Activated CD8-positive, alpha-beta memory T cell treated with anti-CD3 and anti-CD28 coated beads for 36 hours (primary cell): Measurements from ENCODE around the gene OR10H4. TPM values are rescaled to one million over a fixed set of nuclear protein-coding genes. Genes with fewer than 3 reads are reported as not detected.
"Not testable (repeated sequence)": the region's sequence is repeated elsewhere in the genome, so short reads cannot be mapped to it uniquely, and the experiment has no call there.

Source experiments
- CTCF ChIA-PET: fragments of 350-600 bp; sonication (Branson Sonifier 250); formaldehyde crosslinking; loops from one replicate; lab custom pipeline; 2021; ENCODE audit warnings: antibody characterized with exemption; lab: Charles Lee
- POLR2A ChIA-PET: fragments of 350-600 bp; sonication (Branson Sonifier 250); formaldehyde crosslinking; loops from one replicate; lab custom pipeline; 2021; ENCODE audit warnings: antibody characterized with exemption; lab: Charles Lee
- total RNA-seq, 2 experiments: library from RNA; stranded (reverse); gene quantifications; one replicate each; pipeline ENCODE4 v1.2.3, GENCODE V29; 2021

Gene OR10H4, protein sequence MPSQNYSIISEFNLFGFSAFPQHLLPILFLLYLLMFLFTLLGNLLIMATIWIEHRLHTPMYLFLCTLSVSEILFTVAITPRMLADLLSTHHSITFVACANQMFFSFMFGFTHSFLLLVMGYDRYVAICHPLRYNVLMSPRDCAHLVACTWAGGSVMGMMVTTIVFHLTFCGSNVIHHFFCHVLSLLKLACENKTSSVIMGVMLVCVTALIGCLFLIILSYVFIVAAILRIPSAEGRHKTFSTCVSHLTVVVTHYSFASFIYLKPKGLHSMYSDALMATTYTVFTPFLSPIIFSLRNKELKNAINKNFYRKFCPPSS
- total RNA-seq: not detected

DNA sequence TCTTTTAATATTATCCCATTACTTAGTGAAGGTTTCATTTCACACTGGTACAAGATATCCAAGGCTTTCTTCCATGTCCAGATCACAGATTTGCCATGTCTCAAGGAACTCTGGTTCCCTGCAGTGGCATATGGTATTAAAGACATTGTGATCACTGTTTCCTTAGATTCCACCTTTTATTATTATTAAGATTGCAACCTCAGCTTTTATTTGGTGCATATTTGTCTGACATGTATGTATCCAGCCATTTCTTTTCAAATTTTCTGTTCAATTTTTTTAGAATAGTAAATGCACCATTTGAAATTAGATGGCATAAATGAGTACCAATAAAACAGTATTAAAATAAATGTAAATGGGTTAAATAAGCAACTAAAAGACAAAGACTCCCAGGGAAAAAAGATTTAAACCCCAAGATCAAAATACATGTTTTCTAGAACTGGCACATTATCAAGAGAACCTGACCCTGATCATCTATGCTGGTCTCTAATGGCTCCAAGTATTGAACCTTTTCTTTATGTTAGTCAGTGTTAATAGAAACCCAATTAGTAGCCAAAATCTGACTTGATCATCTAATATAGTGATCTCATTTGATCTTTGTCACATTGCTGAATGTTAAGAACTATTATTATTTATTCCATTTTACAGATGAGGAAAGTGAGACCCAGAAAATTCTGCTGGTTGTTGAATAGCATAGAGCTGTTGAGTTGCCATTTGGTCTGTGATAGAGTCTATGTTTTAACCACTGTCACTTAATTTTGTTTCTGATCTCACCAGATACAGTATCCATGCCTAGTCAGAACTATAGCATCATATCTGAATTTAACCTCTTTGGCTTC, at the start of gene OR10H4:
TSS of gene OR10H4 (plus strand) at position 786 of the 836 bp plus-strand sequence. CDS start at position 786, 0 bp downstream.
- ChIA-PET POLR2A (no interaction called here), CTCF (no interaction called here)

DNA sequence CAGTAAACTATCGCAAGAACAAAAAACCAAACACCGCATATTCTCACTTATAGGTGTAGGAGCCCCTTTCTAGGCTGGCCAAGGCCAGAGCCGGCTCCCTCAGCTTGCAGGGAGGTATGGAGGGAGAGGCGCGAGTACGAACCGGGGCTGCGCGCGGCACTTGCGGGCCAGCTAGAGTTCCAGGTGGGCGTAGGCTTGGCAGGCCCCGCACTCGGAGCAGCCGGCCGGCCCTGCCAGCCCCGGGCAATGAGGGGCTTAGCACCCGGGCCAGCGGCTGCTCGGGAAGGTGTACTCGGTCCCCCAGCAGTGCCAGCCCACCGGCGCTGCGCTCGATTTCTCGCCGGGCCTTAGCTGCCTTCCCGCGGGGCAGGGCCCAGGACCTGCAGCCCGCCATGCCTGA, 49.2 kb upstream of the OR10H4 start:
- POLR2A ChIA-PET: interaction anchor here (0.7 kb wide), 1 partner anchor 42 kb away, joined by 3 read pairs; no protein-coding TSS in a partner anchor
- CTCF ChIA-PET: not testable (repeated sequence)

DNA sequence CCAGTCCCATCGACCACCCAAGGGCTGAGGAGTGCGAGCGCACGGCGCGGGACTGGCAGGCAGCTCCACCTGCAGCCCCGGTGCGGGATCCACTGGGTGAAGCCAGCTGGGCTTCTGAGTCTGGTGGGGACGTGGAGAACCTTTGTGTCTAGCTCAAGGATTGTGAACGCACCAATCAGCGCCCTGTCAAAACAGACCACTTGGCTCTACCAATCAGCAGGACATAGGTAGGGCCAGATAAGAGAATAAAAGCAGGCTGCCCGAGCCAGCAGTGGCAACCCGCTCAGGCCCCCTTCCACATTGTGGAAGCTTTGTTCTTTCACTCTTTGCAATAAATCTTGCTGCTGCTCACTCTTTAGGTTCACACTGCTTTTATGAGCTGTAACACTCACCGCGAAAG, 48.8 kb upstream of the OR10H4 start:
- POLR2A ChIA-PET: interaction anchor here (0.7 kb wide), 1 partner anchor 42 kb away, joined by 3 read pairs; no protein-coding TSS in a partner anchor
- CTCF ChIA-PET: not testable (repeated sequence)

DNA sequence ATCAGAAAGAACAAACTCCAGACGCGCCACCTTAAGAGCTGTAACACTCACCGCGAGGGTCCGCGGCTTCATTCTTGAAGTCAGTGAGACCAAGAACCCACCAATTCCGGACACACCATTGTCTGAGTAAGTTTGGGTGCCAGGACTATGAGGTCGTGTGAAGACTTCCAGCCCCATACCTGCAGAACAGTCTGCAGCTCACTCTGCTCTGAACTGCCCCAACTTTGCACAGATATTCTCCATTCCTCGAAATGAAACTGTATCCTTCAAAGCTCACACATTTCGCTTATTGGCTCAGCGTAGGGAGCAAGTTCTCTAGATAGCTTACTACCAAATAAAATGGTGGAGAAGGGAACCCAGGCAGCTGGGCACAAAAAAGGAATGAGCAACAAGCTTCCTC, 48.3 kb upstream of the OR10H4 start:
- POLR2A ChIA-PET: no interaction called here

DNA sequence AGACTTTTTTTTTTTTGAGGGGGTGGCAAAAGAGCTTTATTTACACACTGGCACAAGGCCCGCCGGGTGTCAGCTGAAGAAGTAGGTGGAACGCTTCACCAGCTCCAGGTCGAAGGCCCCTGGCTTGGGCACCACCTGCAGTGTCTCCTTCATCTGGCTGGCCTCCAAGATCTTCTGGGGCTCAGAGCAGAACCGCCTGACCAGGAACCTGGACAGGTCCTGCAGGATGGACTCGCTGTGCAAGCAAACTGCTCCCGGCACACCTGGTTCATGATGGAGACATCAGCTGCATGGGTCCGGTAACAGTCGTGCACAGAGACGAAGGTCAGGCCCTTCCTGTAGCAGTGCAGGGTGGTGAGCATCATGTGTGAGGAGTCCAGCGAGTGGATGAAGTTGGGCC, 46.6 kb upstream of the OR10H4 start:
- ChIA-PET POLR2A (no interaction called here), CTCF (no interaction called here)

More for the DNA sequence above, 48.3 kb upstream of the OR10H4 start:
- CTCF ChIA-PET: no interaction called here

DNA sequence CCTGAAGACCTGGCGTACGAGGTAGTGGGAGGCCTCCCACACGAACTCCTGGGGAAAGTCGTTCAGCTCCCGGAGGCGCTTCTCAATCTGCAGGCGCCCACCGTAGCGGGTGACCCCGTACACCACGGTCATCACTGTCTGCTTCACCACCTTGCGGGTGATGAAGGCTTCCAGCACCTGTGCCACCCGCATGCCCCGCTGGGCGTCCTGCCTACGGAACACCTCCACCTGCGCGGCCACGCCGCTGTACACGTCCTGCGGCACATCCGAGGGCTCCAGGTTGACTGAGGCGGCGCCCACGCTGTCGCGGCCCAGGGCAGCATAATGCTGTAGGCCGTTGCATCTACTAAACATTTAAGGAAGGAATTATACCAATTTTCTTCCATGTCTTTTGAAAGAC, 45.9 kb upstream of the OR10H4 start:
- POLR2A ChIA-PET, CTCF ChIA-PET: not testable (repeated sequence)

DNA sequence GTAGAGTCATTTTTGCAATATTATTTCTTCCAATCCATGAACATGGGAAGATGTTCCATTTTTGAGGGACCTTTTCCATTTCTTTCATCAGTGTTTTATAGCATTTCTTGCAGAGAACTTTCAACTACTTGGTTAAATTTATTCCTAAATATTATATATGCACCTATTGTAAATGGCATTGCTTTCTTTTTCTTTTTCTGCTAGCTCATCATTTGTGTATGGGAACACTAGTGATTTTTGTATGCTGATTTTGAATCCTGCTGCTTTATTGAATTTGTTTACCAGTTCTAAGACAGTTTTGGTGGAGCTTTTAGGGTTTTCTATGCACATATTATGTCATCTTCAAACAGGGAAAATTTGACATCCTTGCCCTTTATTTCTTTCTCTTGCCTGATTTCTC, 43.8 kb upstream of the OR10H4 start:
- ChIA-PET CTCF (no interaction called here), POLR2A (no interaction called here)

DNA sequence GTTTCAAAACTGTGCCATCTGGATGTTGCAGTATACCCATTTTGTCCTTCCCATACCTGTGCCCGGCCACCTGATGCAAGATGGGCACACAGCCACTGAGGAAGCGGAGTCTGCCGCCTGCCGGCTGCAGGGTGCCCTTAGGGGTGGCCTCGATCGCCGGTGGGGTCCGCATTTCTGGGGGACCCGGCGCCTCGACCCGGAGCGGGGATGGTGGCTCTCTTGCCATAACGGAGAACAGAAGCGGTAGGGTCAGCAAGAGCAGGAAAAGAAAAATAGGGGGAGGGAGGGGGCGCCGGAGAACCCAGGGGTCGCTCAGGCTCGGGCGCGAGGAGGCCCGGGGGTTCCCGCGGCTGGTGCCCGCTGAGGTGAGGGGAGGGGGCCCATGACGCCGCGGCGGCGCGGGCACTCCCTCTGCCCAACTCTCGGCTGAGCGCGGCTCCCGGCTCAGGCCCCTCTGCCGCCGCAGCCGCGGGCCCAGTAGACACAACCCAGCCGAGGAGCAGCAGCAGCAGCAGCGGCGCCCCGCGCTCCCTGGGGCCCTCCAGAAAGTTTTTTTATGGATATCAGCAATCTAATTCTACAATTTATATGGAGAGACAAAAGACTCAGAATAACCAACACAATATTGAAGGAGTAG, 37.1 kb upstream of the OR10H4 start:
- ChIA-PET CTCF (no interaction called here), POLR2A (no interaction called here)

DNA sequence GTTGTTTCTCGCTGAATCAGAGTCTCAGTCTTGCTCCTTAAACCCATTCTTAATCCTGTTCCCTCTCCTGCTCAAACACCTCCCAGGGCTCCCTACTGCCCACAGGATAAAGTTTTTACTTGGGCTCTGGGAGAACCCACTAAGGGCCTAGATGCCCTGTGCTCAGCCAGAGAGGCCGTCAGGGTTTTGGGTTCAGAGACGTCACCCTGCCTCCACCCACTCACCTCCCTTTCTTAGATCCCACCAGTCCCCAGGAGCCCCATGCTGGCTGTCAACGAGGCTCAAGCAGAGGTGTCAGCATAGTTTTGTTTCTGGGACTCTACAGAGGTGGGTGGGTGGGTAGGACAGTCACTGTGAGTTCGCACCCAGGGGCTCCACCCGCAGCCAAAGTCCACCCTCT, 35.4 kb upstream of the OR10H4 start:
- POLR2A ChIA-PET: no interaction called here
- CTCF ChIA-PET: no interaction called here

DNA sequence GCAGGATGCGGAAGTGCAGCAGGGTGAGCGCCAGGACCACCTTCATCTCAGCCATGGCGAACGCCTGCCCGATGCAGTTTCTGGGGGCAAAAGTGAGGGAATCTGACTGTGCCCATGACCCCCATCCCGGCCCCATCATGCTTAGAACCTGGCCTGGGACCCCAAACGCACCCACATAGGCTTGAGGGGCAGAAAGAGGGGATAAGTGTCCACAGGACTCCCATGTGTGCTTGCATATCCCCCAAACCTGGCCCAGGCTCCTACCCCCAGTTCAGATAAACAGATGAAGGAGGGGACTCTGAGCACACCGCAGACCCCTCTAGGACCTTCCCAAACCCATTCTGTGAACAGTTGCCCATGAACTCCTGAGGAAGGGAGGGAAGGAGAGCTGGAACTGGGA, 35.0 kb upstream of the OR10H4 start:
- POLR2A ChIA-PET: no interaction called here

DNA sequence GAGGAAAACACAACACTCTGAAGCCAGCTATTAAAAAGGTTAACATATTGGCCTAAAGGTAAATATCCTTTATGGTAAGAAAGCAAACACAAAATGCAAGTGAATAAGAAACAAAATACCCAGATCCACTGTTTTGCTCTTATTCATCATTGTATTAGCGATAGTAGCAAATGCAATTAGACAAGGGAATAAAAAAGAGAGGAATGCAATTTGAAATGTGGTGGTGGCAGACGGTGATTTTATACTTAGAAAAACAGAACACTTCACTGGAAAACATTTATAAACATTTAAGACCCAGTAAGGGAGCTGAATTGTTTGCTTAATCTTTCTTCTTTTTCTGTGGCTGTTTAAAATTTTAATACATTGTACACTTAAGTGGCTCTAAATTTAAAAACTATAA, 33.7 kb upstream of the OR10H4 start:
- ChIA-PET POLR2A (no interaction called here), CTCF (no interaction called here)

More for the DNA sequence above, 35.0 kb upstream of the OR10H4 start:
- CTCF ChIA-PET: no interaction called here

DNA sequence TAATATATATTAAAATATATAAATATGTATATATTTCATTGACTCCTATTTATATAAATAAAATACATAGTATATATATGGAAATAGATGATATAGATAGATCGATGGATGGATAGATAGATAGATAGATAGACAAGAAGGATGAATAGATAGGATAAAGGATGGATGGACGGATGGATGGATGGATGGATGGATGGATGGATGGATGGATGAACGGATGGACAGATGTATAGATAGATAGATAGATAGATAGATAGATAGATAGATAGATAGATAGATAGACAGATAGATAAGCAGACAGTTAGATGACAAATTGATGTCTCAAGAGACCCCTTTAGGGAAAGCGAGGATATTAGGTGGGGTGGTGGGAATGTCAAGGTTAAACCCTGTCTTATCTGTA, 29.6 kb upstream of the OR10H4 start:
- ChIA-PET CTCF (interaction anchor here (0.5 to 0.6 kb wide), 2 partner anchors 106 to 188 kb away, joined by 3 read pairs; no protein-coding TSS in a partner anchor), POLR2A (no interaction called here)

DNA sequence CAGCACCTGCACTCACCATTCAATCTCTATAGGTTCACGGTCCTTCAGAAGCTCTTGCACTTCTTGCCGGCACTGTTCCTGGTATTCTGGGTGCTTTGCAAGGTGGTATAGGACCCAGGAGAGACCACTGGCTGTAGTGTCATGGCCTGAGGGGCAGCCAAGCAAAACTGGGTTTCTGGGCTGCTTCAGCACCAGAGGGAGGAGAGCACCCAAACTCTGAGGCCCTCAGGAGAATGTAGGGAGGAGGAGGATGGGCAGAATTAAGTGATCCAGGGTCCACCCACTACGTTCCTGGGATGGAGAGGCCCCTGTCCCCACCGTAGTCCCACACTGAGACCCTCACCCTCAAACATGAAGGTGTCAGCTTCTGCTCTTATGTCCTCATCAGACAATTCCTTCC, 26.8 kb upstream of the OR10H4 start:
- ChIA-PET POLR2A (no interaction called here), CTCF (no interaction called here)

DNA sequence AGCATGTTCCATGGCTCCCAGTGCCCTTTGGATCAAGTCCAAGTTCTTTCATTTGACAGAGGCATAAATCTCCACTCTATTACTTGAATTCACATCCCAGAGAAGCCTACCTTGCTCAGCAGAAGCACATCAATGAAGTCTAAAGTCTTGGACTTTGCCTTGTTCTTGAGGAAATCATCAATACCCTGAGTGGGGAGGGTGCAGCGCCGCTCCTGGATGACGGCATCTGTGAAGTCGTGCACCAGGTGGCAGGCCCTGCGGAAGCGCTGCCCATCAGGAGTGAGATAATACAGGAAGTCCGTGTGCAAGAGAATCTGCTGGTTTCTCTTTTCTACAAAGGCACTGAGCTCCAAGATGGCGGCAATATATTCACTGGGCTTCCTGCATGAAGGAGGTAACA, 25.1 kb upstream of the OR10H4 start:
- POLR2A ChIA-PET: no interaction called here
- CTCF ChIA-PET: no interaction called here

DNA sequence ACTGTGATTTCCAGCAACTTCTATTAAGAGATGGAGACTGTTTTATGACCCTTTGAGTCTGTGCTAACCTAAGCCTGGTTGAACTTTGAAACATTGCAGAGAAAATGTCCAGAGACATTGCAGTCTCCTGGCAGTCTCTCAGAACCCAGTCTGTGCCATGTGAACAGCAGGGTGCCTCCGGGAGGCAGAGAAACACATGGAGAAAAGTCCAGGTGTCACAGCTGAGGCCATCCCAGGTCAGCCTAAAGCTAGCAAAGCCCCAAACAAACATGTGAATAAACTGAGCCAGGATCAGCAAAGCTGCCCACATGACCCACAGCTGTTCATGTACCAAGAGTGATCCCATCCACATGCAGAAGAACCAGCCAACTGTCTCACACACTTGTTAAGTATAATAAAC, 22.3 kb upstream of the OR10H4 start:
- ChIA-PET POLR2A (no interaction called here), CTCF (no interaction called here)

DNA sequence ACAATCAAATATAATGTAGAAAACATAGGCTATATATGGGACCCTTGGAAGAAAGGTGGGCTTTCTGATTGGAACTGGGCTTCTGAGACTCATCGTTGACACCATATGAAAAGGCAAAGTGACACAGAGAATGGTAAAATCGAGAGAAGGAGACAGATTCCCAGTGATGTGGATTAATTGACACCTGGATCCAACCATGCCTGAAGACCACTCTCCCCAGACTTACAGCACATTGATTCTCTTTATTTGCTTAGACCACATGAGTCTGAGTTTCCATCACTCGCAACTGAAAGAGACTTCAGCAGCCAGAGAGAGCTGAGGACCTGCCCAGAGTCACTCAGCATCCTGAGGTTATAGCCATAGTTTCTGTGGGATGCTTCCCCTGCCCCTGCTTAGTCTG, 20.5 kb upstream of the OR10H4 start:
- ChIA-PET CTCF (no interaction called here), POLR2A (no interaction called here)

DNA sequence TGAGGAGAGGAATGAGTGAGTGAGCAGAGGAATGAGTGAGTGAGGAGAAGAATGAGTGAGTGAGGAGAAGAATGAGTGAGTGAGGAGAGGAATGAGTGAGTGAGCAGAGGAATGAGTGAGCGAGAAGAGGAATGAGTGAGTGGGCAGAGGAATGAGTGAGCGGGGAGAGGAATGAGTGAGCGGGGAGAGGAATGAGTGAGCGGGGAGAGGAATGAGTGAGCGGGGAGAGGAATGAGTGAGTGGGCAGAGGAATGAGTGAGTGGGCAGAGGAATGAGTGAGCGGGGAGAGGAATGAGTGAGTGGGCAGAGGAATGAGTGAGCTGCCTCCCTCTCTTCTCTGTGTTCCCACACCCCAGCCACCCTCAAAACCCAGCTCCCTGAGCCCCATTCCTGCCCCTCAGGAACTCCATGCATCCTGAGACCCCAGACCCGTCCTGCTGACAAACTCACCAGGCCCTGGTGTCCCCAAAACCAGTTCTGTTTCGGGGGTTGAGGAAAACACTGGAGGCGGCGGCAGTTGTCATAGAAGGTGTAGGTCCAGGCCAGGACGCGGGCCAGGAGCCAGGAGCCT, 15.0 kb upstream of the OR10H4 start:
- CTCF ChIA-PET, POLR2A ChIA-PET: not testable (repeated sequence)

DNA sequence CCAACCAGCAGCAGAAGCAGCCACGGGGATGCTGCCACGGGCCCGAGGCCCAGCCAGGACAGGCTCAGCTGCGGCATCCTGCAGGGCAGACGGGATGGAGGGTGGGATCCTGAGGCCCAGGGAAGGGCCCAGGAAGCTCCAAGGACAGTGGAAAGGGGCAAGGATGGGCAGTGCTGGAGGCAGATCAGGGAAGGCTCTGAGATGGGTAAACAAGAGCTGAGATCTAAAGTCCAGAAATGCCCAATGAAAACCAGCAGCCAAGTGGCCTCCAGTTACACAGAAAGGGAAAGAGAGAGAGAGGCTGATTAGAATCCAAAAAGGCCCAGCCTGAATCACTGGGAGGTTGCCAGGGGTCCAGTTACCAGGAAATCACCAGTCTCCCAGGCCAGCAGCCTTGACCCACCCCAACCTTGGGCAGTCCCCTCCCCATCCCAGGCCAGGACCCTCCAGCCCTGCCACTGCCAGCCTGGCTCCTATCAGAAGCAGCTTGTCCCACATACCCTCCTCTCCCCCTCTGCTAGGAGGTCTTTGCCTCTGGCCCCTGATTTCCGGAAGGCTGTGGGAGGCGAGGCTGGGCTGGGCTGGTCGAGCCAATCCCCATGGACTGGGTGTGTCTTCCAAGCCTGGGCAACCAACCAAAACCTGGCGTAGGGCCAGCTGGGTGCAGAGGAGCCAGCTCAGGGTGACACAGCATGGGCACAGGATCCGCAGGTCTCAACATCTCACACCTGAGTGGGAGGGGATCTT, 14.3 kb upstream of the OR10H4 start, which contains the start of gene CYP4F11:
TSS of gene CYP4F11 (minus strand) at position 198 of the 747 bp plus-strand sequence. CDS start at position 77, 121 bp downstream.
- CTCF ChIA-PET: no interaction called here
- POLR2A ChIA-PET: no interaction called here

DNA sequence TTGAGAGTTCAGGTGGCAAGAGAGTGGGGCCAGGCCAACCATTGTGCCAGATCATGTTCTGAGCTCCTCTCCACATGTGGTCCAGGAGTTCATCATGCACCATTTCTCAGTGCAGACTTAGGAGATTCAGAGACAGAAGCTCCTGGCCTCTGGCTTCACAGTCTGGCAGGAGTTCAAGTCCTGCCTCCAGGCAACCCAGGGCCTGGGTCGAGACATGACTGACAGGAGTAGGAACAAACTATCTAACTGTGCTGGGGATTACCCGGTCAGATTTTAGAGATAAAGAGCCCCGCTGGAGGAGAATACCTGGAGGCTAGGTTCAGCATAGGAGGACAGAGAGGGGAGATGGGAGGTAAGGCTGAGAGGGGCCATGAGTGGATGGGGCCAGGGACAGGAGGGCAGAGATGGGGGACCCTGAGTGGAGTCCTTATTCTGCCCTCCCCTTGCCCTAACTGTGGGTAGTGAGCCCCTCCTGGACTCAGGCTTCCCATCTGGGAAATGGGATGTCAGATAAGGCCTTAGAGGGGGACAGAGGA, 13.6 kb upstream of the OR10H4 start:
- ChIA-PET POLR2A (no interaction called here), CTCF (no interaction called here)
